HG02840 (cell line): ENCODE data around the gene SH3BP5.

Experiments used
- ATAC-seq: cut with Tn5 transposase; IDR thresholded peaks from one replicate; pipeline ENCODE4 v1.9.1; 2021; ENCODE audit warnings: mild to moderate bottlenecking, moderate library complexity, moderate number of reproducible peaks; ENCODE audit not compliant: unreplicated experiment, low FRiP score

The SH3BP5 gene

DNA sequence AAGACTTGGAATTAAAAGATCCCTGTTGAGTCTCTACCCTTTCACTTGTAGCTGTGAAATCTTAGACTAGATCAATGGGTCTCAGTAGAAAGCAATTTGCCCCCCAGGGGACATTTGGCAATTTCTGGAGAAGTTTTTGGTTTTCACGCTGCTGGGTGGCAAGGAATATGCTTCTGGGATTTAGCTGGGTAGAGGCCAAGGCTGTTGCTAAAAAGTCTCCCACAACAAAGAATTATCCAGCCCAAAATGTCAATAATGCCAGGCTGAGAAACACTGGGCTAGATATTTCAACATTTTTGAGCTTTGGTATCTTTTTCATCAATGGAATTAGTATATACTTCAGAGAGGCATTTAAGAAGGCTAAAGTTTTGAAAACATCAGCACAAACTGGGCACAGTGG is 117.6 kb downstream of the SH3BP5 start:
- no peak for ATAC-seq

DNA sequence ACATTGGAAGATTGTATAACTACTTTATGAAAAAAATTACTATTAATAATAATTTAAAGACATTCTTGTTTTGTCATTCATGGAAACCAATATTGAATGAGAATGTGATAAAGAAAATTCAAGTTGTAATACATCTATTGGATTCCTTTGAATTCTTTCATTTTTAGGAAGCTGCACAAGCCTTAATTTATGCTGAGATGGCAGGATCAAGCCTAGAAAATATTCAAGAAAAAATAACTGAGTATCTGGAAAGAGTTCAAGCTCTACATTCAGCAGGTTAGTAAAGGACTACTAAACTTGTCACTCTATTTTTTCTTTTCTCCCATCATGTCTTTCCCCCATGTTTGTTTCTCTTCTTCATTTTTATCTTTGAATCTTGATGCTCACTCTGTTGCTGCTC is 120.4 kb downstream of the SH3BP5 start:
- no peak for ATAC-seq

DNA sequence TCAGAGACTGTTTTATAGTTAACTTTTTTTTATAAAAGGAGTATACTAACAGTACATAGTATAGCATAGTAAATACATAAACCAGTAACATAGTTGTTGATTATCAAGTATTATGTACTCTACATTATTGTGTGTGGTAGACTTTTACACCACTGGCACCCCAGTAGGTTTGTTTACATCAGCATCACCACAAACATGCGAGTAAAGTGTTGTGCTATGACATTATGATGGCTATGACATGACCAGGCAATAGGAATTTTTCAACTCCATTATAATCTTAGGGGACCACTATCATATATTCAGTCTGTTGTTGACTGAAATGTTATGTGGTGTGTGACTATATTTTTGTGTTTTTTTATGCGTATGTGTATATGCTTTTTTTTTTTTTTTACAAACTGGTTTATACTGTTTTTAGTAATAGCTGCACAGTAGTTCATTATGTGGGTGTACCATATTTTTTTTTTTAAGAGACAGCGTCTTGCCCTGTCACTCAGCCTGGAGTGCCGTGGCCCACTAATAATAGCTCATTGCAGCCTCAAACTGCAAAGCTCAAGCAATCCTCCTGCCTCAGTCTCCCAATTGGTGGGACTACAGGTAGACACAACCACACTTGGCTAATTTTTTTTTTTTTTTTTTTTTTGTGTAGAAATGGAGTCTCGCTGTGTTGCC is 124.4 kb downstream of the SH3BP5 start:
- no peak for ATAC-seq

DNA sequence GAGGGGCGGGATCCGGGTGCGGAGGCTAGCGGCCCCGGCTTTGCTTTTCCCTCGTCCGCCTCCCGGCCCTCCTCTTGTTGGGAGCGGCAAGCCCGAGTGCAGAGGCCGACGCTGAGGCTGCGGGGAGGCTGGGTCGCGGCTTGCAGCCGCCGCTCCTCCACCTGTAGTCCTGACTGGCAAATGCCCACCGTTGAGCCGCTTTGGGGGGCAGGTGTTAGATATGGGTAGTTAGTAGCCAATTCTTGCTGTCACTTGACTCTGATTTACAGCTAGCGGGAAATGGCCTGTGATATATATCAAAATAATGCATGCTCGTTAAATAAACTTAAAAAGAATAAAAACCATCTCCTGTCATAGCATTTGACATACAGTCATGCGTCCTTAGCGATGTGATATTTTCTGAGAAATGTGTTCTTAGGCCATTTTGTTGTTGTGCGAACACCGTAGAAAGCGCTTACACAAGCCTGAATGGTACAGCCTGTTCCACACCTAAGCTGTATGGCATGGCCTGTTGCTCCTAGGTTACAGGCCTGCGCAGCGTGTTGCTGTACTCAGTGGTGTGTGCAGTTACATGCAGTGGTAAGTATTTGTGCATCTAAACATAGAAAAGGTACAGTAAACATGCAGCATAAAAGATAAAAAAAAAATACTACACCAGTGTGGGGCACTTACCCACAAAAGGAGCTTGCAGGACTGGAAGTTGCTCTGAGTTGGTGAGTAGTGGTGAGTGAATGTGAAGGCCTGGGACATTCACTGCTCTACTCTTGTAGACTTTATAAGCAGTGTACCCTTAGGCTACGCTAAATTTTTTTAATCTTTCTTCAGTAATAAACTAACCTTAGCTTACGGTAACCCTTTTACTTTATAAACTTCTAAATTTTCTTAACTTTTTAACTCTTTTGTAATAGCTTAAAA is 125.5 kb downstream of the SH3BP5 start:
- ATAC-seq = peak; percentile 16

DNA sequence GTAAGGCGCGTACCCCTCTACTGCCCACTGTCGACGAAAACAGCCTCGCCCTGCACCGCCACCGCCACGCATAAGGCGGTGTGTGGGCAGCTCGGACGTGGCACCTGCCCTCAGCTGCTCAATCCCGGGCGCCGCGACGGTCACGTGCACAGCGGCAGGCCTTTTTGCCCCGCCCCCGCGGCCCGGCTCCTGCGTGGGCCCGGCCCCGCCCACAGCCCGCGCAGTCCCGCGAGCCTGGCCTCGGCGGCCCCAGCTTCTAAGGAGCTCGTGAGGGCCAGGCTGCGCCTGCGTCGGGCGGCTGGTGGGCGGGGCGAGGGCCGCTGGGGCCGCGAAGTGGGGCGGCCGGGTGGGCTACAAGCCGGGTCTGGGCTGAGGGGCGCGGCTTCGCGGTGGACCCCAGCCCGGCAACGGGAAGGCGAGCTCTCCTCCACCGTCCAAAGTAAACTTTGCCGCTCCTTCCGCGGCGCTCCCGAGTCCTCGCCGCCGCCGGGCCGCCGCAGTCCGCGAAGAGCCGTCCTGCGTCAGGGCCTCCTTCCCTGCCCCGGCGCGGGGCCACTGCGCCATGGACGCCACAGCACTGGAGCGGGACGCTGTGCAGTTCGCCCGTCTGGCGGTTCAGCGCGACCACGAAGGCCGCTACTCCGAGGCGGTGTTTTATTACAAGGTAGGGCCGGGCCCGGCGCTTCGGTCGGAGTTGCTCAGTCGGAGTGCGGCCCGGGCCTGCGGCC is 126.3 kb downstream of the SH3BP5 start, which contains the start of gene CAPN7:
Gene CAPN7 (plus strand): TSS at position 313 of the 728 bp plus-strand sequence. CDS start 250 bp downstream, at position 563.
- ATAC-seq = peak; percentile 80

DNA sequence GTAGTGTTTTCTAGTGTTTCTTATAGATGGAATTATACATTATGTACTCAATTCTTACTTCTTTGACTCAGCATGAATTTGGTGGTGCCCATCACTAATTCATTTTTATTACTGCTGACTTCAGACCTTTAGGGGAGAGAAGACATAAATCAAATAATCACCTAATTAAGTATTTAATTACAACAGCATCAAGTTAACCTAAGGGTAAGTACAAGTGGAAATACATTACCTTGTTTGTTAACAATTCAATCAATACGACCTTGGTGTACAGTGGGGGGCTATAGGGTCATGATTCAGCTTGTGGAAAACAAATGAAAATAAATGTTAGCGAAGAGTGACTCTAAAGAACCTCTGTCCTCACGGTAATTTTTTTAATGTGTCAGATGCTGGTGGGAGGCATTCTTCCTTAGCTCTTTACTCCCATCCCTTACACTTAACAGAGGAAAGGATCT is 126.9 kb downstream of the SH3BP5 start:
- ATAC-seq = no peak
